ENCODE data around the gene SLC48A1.

Gene SLC48A1

DNA sequence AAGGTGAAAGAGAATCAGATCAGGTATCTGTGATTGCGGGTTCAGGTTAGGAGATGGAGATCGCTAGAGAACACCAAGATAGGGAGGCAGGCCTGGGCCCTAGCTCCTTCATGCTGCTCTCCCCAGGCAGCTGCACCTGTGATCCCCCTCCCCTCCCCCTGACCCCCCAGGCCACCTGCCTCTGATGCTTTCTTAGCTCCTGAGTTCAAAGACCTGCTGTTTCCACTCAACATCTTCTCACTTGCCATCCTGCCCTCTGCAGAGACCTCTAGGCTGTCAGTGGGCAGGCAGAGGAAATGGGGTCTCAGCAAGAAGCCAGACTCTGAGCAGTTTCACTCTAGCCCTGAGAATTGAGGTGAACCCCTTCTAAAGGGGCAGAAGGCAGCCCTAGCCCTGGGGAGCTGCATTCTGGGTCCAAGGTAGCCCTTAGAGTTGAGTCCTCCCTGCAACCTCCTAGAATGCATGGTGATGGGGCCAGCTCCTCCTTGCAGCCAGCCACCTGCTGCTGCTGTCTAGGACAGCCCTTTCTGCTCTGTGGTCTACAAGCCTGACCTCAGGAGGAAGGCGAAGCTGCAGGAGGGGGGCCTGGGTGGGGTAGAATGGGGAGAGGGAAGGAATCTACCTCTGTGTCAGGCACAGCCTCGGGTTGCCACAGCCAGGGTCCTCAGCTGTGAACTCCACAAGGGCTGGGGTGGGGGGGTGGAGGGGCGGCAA is 6.4 kb upstream of the SLC48A1 start:
- Mint-ChIP-seq H3K27ac (no peak overlapping the region), H3K36me3 (ENCODE audit: low read depth) (no peaks in the 10 kb centered on the region), H3K27me3 (ENCODE audit: low read depth, poor library complexity) (peaks cover 7% of the 10 kb centered on the region), H3K4me1 (peaks cover 34% of the 10 kb centered on the region), H3K4me3 (no peak overlapping the region), H3K9me3 (no peaks in the 10 kb centered on the region)
- TF ChIP-seq, protein P1, sequence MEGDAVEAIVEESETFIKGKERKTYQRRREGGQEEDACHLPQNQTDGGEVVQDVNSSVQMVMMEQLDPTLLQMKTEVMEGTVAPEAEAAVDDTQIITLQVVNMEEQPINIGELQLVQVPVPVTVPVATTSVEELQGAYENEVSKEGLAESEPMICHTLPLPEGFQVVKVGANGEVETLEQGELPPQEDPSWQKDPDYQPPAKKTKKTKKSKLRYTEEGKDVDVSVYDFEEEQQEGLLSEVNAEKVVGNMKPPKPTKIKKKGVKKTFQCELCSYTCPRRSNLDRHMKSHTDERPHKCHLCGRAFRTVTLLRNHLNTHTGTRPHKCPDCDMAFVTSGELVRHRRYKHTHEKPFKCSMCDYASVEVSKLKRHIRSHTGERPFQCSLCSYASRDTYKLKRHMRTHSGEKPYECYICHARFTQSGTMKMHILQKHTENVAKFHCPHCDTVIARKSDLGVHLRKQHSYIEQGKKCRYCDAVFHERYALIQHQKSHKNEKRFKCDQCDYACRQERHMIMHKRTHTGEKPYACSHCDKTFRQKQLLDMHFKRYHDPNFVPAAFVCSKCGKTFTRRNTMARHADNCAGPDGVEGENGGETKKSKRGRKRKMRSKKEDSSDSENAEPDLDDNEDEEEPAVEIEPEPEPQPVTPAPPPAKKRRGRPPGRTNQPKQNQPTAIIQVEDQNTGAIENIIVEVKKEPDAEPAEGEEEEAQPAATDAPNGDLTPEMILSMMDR (IDR thresholded peaks at IDR 0.05) = no peak
- DNase-seq = no peak

DNA sequence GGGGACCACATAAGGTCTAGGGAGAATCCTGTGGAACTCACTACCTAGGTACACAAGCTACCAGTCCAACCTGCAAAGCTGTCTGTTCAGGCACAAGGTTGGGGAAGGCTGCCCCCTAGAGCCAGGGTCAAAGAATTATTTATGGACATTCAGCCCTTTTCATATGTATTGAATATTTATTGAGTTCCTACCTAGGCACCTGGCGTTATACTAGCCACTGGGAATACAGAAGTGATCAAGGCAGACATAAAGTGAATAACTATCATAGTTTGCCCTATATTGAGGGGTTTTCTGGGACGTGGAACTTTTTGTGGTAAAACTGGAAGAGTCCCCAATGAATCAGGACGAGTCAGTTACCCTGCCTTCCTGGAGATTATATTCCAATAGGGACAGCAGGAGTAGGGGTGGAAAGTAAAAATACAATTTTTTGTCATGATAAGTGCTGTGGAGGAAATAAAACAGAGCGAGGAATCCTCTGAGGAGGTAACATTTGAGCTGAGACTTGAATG is 5.8 kb upstream of the SLC48A1 start:
- DNase-seq = peak; percentile 30
- Mint-ChIP-seq H3K36me3 (ENCODE audit: low read depth) (no peaks in the 10 kb centered on the region), H3K4me3 (no peak overlapping the region), H3K9me3 (no peaks in the 10 kb centered on the region), H3K27ac (no peak overlapping the region), H3K27me3 (ENCODE audit: low read depth, poor library complexity) (peaks cover 10% of the 10 kb centered on the region), H3K4me1 (peaks cover 31% of the 10 kb centered on the region)
- TF ChIP-seq, protein P1 (IDR thresholded peaks at IDR 0.05) = peak; percentile 42

DNA sequence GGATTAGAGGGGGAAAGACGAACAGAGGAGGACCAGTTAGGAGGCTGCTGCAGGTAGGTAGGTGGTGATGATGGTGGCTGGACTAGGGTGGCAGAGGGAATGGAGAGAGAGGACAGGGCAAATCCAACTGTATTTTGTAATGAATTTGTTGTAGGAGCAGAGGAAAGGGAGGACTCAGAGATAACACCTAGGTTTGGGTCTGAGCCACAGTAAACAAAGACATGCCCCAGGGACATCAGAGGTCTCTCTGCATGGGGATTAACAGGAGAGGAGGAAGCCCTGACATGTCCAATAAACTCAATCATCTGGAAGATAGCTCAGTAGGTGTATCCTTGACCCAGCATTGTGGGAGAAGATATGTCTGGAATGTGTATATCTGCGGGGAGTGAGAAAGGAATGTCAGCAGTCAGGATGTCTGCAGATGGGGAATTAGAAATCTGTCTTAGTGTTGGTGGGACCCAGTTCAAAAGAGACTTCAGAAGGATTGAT is 4.7 kb upstream of the SLC48A1 start:
- Mint-ChIP-seq H3K4me1 (peaks cover 25% of the 10 kb centered on the region), H3K4me3 (no peak overlapping the region), H3K9me3 (no peaks in the 10 kb centered on the region), H3K27ac (no peak overlapping the region), H3K27me3 (ENCODE audit: low read depth, poor library complexity) (peaks cover 14% of the 10 kb centered on the region), H3K36me3 (ENCODE audit: low read depth) (no peaks in the 10 kb centered on the region)
- TF ChIP-seq, protein P1 (IDR thresholded peaks at IDR 0.05) = no peak
- no peak for DNase-seq

DNA sequence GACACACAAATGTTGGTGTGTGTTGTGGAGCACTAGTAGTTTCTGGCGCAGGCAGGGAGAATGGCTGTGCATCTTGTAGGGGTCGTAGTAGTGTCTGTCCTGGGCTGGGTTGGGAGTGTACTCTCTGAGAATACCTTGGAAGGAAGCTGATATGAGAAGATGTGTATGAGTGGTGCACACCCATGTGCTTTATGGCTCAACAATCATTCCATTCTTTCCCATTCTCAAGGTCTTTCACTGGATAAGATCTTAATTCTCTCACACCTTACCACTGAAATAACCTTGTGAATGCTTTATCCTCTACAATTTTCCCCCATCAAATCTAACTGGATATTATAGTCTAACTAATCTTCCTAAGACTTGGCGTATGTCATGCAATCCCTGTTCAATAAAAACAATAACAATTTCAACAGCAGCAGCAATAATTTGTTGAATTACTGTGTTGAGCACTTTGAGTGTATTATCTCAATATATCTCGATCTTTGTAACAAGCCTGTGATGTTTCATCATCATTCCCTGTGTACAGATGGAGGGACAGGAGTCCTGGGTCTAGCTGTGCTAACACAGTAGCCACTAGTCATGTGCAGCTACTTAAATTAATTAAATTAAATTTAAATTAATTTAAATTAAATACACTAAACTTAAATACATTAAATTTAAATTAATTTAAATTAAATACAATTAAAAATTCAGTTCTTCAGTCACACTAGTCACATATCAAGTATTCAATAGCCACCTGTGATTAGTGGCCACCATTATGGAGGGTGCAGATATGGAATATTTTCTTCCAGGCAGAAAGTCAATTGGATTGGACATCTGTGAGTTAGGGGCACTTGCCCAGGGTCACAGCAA is 3.6 kb upstream of the SLC48A1 start:
- no peaks in the 10 kb centered on the region for H3K9me3 Mint-ChIP-seq
- no peak overlapping the region for H3K27ac Mint-ChIP-seq

DNA sequence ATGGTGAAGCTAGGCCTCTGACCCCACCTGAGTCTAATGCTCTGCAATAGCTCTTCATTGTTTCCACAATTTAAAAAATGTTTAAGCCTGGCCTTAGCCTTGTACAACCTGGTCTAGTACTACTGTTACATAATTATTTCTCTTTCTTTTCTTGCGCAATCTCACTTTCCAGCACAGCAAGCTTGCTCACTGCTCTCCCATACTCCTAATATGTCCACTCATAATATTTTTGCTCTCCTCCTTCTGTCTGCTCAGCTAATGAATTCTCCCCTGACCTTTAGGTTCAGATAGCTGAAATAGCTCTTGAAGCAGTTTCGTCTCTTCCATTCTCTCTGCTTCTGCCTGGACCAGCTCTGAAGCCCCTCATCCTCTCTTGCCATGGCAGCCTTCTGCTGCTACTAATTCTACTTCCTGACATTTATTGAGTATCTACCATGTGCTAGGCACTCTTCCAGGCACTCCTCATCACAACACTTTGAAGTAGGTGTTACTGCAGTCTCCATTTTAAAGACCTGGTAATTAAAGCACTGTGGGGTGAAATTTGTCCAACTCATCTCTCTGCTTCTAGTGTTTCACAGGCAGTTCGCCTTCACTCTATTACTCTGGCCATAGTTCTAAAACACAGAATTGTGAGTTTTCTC is 2.8 kb upstream of the SLC48A1 start:
- H3K4me3 Mint-ChIP-seq = no peak overlapping the region
- peaks cover 30% of the 10 kb centered on the region for H3K4me1 Mint-ChIP-seq
- TF ChIP-seq, protein P1 (IDR thresholded peaks at IDR 0.05) = no peak
- DNase-seq = no peak
- H3K27ac Mint-ChIP-seq = no peak overlapping the region
- no peaks in the 10 kb centered on the region for H3K36me3 Mint-ChIP-seq (ENCODE audit: low read depth)
- H3K9me3 Mint-ChIP-seq = no peaks in the 10 kb centered on the region
- H3K27me3 Mint-ChIP-seq (ENCODE audit: low read depth, poor library complexity) = peaks cover 27% of the 10 kb centered on the region

More for the DNA sequence above, 3.6 kb upstream of the SLC48A1 start:
- no peak for DNase-seq
- TF ChIP-seq, protein P1 (IDR thresholded peaks at IDR 0.05) = no peak
- Mint-ChIP-seq H3K36me3 (ENCODE audit: low read depth) (no peaks in the 10 kb centered on the region), H3K27me3 (ENCODE audit: low read depth, poor library complexity) (peaks cover 20% of the 10 kb centered on the region), H3K4me1 (peaks cover 24% of the 10 kb centered on the region), H3K4me3 (no peak overlapping the region)

Data from nephron progenitor cell (in vitro differentiated cells).